ENCODE measurements around the gene KCNJ10. TPM values are rescaled to one million over a fixed set of nuclear protein-coding genes. Genes with fewer than 3 reads are reported as not detected.

Gene KCNJ10
- total and polyA plus RNA-seq, 2 of the 13 experiments (the other 11 are each of a cell fraction or from before 2014, with no cell fraction given) = 4.4 to 10.3 TPM

GRCh38 chr1:159970932-159971342, 99.0 kb downstream of the KCNJ10 start (continued):
- TF ChIP-seq EP300 (IDR thresholded peaks at IDR 0.05; ENCODE audit: low read depth in 2 of 2, low read length in 2 of 2) (peak; percentile 45 to 78; a peak in 2 of 4 replicates), EP300 (CRISPR knock-in tag; IDR thresholded peaks at IDR 0.05; ENCODE audit: borderline replicate concordance) (peak; percentile 65; the same call in 1 of the 2 replicates), ZKSCAN8 (CRISPR knock-in tag; IDR thresholded peaks at IDR 0.05; ENCODE audit: borderline replicate concordance) (peak; percentile 71; the same call in 1 of the 2 replicates), ZFP90 (CRISPR knock-in tag; IDR thresholded peaks at IDR 0.05; ENCODE audit: borderline replicate concordance) (no peak), RBFOX2 (IDR thresholded peaks at IDR 0.05; ENCODE audit: low read depth, low read length) (no peak), FOXP4 (CRISPR knock-in tag; IDR thresholded peaks at IDR 0.05) (peak; percentile 55), TAF15 (IDR thresholded peaks at IDR 0.05; ENCODE audit: low read depth, low read length, poor library complexity, severe bottlenecking) (no peak), ZMAT3 (CRISPR knock-in tag; conservative IDR thresholded peaks at IDR 0.05) (peak; percentile 64; the same call in 1 of the 2 replicates), FOXA1 (IDR thresholded peaks at IDR 0.05) (no peak), FOXA1 (CRISPR knock-in tag; IDR thresholded peaks at IDR 0.05) (peak; percentile 77), FOXO1 (CRISPR knock-in tag; IDR thresholded peaks at IDR 0.05) (peak; percentile 40; the same call in 1 of the 2 replicates), HNRNPLL (IDR thresholded peaks at IDR 0.05; ENCODE audit: low read depth, low read length, poor library complexity, severe bottlenecking) (no peak), FIP1L1 (IDR thresholded peaks at IDR 0.05; ENCODE audit: borderline replicate concordance, insufficient read depth, low read depth, low read length) (no peak), ZNF143 (CRISPR knock-in tag; IDR thresholded peaks at IDR 0.05) (no peak; the same call in 1 of the 2 replicates), SALL1 (CRISPR knock-in tag; IDR thresholded peaks at IDR 0.05) (peak; percentile 98)
- TF ChIP-seq, protein P1, sequence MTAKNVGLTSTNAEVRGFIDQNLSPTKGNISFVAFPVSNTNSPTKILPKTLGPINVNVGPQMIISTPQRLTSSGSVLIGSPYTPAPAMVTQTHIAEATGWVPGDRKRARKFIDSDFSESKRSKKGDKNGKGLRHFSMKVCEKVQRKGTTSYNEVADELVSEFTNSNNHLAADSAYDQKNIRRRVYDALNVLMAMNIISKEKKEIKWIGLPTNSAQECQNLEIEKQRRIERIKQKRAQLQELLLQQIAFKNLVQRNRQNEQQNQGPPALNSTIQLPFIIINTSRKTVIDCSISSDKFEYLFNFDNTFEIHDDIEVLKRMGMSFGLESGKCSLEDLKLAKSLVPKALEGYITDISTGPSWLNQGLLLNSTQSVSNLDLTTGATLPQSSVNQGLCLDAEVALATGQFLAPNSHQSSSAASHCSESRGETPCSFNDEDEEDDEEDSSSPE (CRISPR knock-in tag; IDR thresholded peaks at IDR 0.05) = peak; percentile 74
- TF ChIP-seq, protein P2, sequence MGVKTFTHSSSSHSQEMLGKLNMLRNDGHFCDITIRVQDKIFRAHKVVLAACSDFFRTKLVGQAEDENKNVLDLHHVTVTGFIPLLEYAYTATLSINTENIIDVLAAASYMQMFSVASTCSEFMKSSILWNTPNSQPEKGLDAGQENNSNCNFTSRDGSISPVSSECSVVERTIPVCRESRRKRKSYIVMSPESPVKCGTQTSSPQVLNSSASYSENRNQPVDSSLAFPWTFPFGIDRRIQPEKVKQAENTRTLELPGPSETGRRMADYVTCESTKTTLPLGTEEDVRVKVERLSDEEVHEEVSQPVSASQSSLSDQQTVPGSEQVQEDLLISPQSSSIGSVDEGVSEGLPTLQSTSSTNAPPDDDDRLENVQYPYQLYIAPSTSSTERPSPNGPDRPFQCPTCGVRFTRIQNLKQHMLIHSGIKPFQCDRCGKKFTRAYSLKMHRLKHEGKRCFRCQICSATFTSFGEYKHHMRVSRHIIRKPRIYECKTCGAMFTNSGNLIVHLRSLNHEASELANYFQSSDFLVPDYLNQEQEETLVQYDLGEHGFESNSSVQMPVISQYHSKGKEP (CRISPR knock-in tag; IDR thresholded peaks at IDR 0.05) = no peak
- TF ChIP-seq, protein P3, sequence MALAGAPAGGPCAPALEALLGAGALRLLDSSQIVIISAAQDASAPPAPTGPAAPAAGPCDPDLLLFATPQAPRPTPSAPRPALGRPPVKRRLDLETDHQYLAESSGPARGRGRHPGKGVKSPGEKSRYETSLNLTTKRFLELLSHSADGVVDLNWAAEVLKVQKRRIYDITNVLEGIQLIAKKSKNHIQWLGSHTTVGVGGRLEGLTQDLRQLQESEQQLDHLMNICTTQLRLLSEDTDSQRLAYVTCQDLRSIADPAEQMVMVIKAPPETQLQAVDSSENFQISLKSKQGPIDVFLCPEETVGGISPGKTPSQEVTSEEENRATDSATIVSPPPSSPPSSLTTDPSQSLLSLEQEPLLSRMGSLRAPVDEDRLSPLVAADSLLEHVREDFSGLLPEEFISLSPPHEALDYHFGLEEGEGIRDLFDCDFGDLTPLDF (CRISPR knock-in tag; IDR thresholded peaks at IDR 0.05) = no peak
- TF ChIP-seq, protein P4, sequence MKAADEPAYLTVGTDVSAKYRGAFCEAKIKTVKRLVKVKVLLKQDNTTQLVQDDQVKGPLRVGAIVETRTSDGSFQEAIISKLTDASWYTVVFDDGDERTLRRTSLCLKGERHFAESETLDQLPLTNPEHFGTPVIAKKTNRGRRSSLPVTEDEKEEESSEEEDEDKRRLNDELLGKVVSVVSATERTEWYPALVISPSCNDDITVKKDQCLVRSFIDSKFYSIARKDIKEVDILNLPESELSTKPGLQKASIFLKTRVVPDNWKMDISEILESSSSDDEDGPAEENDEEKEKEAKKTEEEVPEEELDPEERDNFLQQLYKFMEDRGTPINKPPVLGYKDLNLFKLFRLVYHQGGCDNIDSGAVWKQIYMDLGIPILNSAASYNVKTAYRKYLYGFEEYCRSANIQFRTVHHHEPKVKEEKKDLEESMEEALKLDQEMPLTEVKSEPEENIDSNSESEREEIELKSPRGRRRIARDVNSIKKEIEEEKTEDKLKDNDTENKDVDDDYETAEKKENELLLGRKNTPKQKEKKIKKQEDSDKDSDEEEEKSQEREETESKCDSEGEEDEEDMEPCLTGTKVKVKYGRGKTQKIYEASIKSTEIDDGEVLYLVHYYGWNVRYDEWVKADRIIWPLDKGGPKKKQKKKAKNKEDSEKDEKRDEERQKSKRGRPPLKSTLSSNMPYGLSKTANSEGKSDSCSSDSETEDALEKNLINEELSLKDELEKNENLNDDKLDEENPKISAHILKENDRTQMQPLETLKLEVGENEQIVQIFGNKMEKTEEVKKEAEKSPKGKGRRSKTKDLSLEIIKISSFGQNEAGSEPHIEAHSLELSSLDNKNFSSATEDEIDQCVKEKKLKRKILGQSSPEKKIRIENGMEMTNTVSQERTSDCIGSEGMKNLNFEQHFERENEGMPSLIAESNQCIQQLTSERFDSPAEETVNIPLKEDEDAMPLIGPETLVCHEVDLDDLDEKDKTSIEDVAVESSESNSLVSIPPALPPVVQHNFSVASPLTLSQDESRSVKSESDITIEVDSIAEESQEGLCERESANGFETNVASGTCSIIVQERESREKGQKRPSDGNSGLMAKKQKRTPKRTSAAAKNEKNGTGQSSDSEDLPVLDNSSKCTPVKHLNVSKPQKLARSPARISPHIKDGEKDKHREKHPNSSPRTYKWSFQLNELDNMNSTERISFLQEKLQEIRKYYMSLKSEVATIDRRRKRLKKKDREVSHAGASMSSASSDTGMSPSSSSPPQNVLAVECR (CRISPR knock-in tag; IDR thresholded peaks at IDR 0.05; ENCODE audit: borderline replicate concordance) = peak; percentile 39; the same call in 1 of the 2 replicates

All from HepG2 (cell line).